CMK (cell line): Measurements from ENCODE around the gene TUT7.
A peak's percentile ranks its signal among the peaks of the same experiment; 100 is the strongest.
"Not testable (repeated sequence)": the region's sequence is repeated elsewhere in the genome, so short reads cannot be mapped to it uniquely, and the experiment has no call there.

Source experiments
- DNase-seq: peaks from one replicate; pipeline ENCODE4 v3.0.0-alpha.2; 2010; ENCODE audit warnings: low read depth

The TUT7 gene

DNA sequence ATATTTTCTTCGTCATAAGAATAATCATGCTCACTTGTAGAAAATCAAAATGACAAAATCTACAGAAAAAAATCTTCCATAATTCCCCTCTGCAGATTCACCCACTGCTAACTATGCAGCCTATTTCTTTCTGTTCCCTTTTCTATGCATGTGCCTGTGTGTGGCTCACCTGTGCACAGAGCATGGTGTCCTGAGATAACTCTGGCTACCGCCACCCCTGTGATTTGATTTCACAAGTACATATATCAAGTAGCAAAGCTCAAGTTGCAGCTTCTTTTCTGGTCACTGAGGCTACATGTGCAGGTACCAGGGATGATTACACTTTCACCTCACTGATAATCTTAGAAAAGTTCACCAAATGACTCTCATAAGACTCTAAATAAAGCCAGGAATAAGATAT lies 53.5 kb downstream of the TUT7 start:
- no peak for DNase-seq

DNA sequence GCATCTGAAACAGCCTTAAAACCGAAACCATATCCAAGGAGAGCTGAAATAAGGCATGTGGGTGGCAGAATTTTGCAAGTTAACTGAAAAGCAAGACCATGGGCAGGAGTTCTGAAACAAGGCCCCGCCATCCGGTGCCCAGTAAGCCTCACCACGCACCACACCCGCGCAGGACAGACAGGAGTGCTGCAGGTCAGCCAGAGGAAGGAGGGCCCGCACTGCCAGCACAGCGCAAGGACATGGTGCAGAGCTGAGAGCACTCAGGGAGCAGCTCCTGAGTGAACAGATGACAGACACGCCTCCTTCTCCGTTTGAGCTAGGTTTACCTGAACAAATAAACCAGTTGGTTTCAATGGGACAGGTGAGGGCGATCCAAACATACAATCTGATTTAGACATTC lies 55.3 kb downstream of the TUT7 start:
- DNase-seq = no peak

DNA sequence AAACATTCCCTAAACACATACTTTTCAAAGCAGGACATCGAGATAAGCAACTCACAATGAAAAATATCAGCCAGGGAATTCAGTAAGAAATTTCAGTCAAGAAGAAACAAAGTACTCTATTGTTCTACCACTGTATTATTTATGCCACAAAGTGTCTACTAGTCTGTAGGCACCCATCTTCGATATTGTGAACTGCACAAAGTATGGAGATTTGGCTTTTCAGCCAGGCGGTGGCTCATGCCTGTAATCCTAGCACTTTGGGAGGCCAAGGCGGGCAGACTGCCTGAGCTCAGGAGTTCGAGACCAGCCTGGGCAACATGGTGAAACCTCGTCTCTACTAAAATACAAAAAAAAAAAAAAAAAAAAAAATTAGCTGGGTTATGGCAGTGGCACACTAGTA lies 63.9 kb downstream of the TUT7 start:
- DNase-seq = not testable (repeated sequence)

DNA sequence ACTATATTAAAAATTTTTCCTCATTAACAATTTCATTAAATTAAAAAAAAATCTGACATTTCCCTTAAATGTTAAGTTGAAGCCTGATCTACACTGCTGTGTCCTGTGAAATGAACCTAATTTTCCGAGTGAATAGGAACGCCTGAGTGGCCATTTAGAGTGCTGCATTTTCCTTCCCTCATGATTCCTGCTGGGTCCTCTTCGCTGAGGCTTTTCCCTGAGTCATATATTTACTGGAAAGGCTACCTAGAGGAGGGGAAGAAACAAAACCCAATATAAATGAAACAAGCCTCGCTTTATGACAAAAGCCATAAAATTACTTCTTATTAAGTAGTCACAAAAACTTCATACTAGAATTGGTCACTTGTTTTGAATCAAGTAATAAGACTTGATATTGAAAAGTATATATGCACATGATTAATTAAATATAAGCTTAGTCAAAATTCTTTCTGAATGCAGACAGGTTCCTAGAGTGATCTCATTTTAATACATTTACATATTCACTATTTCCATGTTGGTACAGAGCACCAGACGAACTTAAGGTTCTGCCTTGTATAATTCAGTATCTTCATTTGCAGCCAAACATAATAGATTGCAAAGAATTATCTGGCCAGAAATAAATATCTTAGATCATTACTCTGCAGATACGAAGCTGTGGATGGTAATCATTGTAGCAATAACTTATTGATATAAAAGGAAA lies 65.6 kb downstream of the TUT7 start:
- DNase-seq = no peak

DNA sequence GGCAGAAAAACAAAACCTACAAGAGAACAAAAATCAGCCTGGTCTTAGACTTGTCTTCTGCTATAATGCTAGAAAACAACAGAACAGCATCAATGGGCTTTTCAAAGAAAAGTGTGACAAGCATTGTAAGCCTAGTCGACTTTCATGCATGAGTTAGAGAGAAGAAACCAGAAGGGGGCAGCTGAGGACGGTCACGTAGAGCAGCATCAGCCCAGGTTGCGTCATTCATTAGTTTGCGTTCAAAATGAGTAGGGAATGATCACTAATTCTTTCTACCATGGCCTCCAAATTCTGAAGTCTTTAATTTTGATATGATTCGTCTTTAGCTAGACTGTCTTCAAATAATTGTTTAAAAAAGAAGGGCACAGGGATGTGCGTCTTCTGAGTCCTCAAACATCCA lies 67.2 kb downstream of the TUT7 start:
- no peak for DNase-seq

DNA sequence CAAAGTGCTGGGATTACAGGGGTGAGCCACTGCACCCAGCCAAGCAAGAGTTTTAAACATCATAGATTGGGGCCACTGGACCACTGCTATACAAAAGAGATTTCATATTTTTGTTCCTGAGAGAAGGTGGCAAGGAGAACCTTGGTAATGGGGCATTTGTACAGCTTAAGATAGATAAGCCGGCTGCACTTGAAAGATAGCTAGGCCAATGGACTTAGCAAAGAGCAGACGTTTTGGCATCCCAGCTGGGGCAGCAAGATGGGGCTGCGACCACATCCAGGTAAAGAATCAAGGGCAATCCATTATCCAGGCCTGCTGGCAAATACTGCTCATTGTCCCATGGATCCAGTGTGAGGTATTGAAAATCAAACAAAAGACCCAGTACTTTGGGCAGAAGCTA lies 67.9 kb downstream of the TUT7 start:
- peak; percentile 48 for DNase-seq

DNA sequence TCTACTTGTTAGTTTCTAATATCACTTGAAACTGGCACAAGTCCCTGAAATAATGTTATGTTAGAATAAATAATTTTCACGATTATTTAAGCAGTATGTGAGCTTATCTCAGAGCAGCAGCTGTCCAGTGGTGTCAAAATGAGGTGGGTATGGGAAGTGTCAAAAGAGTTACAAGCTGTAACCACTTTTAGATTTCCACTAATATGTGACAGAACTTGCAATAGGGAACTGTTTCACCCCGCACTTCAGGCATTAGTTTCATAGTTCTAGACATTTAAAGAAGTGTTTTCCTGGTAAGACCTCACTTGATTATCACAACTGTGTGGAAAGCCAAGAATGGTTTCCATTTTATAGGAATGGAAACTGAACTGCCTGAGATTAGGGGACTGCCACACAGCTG lies 68.9 kb downstream of the TUT7 start:
- DNase-seq = peak; percentile 35

DNA sequence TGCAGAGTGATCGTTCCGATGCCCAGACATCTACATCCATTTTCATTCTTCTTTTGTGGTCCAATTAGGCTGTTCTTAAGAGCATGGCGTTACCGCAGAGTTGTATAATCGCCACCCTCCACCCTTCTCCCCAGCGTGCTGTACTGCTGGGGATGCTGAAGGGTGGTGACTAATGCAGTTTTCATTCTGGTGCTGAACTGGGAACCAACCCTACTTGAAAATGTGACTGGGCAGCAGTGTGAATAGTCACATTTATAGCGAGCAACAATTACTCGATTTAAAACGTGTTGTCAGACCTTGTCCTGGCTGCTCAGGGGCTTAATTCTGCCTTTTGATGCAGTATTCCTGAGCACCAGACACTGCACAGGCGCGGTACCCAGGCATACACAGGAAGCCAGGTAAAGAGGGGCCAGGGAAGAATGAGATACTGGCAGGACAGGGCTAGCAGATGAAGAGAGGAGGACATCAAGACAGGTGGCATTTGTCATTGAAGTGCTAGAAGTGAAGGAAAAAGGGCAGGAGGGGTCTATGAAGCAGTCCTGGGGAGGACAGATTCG lies 71.2 kb downstream of the TUT7 start:
- no peak for DNase-seq

DNA sequence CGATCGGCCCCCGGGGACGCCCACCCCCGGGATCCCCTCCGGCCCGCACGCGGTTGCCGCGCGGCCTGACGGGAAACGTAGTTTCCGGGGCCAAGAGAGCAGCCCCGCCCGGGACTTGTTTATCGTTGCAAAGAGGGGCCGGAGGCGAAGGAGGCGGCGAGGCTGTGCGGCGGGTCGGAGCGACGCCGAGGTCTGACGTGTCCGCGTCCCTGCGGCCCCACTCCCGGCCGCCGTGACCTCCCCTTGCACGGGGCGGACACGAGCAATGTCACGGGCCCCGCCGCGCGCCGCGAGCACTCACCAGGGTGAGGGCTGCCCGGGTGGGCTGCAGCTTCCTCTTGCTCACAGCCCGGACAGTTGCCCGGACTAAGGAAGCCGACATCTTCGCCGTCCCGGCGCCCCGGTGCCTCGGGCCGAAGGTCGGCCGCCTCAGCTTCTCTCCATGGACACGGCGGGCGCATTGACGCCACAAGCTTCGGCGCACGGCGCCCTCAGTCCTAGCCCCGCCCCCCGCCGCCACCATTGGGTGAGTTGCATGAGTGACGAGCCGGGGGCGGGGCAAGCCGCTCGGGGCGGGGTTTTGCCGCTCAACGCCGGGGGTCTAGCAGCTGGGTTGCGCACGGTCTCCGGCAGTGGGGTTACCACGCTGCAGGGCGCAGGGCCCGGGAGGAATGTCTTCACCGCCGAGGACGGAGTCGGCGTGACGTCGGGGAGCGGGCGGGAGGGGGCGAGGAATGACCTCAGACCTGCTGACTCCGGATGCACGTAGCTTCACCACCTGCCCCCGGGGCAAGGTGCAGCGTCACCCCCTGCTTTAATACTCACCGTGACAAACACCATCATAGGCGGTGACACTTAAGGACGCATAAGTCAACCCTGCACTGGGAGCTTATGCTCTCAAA lies 71.9 kb downstream of the TUT7 start, which contains the start of gene ISCA1:
TSS of gene ISCA1 (minus strand) at position 462 of the 902 bp plus-strand sequence. CDS start at position 382, 80 bp downstream.
- DNase-seq = peak; percentile 54

DNA sequence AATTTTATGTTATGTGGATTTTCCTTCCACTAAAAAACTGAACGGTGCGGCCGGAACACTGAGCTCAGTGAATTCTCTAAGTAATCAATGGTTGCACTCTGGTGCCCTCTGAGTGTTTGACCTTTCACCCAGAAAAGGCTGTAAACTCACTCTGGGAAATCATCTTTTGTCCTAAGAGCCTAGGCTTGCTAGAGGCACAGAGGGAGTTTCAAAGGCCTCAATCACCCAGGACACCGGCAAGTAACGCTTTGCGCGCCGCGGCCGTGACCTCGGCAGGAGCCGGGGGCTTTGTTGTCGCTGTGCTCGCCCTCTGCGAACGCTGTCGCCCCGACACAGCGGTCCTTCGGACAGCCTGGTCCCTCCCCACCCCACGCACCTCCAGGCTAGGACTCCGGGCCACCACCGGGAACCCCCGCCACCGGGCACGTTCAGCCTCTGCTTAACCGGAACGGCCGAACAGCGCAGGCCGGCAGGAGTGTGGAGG lies 72.6 kb downstream of the TUT7 start:
- no peak for DNase-seq

DNA sequence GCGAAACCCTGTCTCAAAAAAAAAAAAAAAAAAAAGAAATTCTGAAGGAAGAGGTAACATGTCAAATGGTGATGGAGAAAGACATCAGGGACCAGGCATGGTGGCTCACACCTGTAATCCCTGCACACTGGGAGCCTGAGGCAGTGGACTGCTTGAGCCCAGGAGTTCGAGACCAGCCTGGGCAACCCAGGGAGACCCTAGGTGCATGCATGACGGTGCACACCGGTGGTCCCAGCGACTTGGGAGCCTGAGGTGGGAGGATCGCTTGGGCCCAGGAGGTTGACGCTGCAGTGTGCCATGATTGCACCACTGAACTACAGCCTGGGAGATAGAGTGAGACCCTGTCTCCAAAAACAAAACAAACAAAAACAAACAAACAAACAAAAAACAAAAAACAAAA lies 73.6 kb downstream of the TUT7 start:
- no peak for DNase-seq

DNA sequence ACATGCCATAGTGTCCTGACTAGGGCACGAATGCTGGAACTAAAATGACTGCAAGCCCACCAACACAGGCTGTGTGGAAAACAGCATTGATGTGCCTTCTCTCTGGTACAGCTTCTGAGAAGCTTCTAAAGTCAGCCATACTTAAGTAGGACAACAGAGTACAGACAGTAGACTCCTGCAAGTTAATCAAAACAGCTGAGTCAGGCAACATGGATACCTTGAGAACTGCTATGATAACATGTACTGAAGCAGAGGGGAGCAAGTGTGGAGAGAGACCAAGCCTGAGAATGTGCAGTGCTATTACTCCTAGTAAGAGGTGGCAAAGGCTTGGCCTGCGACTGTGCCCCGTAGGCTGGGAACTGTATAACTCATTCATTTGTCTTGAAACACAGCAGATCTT lies 74.4 kb downstream of the TUT7 start:
- no peak for DNase-seq

DNA sequence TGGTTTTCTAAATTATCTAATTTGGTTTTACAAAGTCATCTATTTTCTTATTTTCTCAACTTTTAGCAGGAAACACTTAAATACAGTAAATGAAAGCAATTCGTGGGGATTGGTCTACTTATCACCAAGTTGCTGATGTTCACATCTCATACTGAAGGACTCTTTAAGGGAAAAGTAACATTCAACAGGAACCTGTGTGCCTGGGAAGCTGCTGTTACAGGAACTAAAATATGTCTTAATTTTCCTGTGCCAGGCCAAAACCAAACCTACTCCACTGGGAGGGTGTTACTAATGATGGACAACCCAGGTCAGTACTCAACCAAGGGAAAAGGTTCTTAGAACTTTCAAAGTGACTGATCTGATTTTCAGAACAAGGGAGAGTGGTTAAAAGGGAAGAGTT lies 77.1 kb downstream of the TUT7 start:
- DNase-seq = no peak

DNA sequence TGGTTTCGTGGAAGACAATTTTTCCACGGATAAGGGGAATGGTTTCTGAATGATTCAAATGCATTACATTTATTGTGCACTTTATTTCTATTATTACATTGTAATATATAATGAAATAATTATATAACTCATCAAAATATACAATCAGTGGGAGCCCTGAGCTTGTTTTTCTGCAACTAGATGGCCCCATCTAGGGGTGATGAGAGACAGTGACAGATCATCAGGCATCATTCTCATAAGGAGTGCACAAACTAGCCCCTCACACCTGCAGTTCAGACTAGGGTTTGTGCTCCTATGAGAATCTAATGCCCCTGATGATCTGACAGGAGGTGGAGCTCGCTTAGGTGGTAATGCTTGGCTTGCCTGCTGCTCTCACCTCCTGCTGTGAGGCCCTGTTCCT lies 78.2 kb downstream of the TUT7 start:
- DNase-seq = no peak

DNA sequence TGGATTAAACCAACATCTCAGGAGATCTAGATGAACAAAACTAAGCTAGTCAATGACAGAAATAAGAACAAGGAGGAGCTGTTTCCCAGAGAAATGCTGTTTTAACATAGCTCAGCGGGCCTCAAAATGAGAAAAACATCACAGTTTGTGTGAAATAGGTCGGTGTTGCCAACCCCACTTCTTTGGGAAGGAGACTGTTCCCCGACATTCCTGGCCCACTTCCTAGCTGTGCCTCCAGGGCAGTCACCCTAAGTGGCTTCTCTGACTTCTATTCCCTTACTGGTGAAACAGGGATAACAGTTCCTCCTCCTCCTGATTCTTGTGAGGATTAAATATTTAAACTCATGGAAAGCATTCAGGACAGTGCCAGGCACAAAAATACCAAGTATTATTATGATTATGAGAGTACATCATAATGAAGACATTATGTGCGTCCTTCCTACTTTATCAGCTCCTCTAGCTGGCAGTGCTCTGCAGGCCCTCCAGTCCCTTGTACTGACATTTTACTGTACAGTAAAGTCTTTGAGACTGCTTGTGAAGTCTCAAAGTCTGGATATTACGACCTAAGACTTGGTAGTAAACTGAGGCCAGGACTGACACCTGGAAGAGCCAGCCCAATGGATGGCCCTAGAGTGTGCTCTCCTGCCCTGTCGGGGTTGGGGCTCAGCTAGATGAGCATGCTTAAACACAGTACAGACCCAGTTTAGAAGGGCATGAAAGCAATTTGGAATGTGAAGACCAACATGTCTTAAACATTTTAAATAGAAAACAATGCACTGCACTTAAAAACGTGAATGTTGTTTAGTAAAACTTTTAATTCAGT lies 79.2 kb downstream of the TUT7 start:
- DNase-seq = no peak

DNA sequence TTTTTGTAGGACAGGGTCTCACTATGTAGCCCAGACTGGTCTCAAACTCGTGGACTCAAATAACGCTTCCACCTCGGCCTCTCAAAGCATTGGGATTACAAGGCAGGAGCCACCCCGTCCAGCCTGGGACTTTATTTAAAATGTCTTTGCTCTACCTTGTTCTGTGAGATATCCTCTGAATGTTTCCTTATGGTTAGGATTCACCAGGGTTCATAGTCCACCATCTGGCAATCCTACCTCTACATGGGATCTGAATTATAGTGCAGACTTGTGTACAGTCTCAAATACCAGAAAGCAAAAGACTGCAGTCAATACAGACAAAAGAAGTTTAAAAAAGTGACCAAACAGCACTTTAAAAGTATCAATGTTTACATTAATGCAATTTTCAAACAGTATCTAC lies 82.0 kb downstream of the TUT7 start:
- DNase-seq = no peak

DNA sequence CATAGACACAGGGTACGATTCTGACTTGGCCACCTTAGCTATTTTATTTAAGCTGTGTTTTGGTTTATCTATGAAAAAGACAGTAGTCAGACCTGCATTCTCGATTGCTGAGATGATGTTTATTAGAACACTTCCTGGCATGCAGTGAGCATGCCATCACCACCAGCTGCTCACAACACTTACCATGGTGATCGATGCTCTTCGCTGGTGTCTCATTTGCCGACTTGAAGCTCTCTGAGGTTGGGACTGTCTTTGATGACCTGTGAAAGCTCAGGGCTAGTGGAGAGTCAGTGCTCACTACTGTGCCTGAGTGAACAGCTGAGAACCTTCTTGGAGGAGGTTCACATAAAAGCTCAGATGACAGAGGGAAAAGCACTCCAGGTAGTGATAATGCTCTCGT lies 90.3 kb downstream of the TUT7 start:
- no peak for DNase-seq

DNA sequence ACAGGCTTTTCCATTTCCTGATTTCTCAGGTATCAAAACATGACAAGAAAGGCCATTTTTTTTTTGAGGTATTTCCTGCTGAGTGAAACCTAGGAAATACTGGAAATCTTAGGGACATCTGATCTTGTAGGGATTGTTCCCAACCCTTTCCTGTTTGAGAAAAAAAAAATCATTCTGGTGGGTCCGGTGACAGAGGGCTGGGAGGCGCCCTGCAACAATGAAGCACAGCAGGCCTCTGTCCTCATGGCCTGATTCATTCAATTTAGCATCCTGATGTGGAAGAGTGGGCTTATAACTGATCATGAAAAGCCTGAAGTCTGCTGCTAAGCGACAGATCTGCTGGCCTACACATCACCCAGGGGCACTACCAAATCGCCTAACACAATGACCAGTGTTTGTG lies 91.7 kb downstream of the TUT7 start:
- no peak for DNase-seq

DNA sequence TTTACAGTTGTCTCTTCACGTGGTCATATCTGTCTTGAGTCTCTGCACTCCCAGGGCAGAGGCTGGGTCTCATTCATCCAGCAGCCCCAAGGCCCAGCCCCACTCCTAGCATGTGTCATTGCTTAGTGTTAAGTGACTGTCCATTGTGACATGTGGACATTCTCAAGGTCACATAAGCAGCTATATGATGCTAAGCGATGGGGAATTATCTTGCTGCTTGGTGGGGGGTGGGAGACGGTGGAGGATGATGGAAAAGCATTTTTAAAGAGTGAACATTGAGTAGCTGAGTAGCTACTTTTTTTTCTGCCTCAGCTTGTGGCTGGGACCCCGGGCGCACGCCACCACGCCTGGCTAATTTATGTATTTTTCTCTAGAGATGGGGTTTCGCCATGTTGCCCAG lies 94.7 kb downstream of the TUT7 start, which contains the start of gene C9orf153:
TSS of gene C9orf153 (minus strand) at position 101 of the 400 bp plus-strand sequence. CDS start 30,054 bp downstream, outside the sequence.
- DNase-seq = no peak

DNA sequence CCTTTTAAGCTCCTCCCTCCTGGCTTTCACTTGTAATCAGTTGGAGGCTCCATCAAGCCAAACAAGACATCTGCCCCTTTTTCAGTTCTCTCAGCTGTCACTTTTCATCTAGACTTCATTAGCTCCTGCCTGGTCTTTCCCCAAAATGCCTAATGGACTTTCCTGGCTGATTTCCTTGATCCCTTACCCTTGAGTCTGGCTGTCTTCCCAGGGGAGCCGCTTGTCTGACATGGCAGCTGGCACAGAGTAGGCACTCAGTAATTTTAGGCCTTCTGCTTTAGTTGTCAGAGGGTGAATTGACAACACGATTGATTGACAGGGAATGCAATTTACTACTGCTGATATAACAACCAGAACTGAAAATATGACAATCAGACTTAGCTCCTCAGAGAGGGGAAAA lies 96.8 kb downstream of the TUT7 start:
- DNase-seq = no peak

DNA sequence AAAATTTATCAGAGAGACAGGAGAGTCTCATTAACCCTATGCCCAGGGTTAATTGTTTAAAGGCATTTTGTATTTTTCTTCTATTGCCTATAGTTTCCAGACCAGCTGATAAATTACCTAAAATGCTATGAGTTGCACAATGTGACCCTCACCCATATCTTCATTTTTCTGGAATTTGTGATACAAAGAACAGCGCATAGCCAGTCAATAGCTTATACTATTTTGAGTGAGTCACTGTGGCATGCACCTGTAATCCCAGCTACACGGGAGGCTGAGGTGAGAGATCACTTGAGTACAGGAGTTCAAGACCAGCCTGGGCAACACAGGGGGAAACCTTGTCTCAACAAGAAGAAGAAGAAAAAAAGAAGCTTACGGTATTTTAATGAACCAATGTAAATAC lies 97.6 kb downstream of the TUT7 start:
- no peak for DNase-seq

DNA sequence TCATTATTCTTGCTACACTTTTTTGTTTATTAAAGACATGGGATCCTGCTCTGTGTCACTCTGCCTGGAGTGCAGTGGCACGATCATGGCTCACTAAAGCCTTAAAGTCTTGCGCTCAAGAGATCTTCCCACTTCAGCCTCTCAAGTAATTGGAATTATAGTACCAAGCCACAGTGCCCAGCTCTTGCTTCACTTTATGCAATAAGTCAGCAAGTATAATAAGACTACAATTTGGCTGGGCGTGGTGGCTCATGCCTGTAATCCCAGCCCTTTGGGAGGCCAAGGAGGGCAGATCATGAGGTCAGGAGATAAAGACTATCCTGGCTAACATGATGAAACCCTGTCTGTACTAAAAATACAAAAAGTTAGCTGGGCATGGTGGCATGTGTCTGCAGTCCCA lies 100.6 kb downstream of the TUT7 start:
- no peak for DNase-seq
